ENCODE data around the gene SPATA1.
"Not testable (repeated sequence)": the region's sequence is repeated elsewhere in the genome, so short reads cannot be mapped to it uniquely, and the experiment has no call there.

SPATA1 gene

GRCh38 chr1:84509029-84509428 is 2.8 kb downstream of the SPATA1 start:
- no peak for DNase-seq

- no peak for DNase-seq
Observed at GRCh38 chr1:84510165-84510564, 4.0 kb downstream of the SPATA1 start.

- no peak for DNase-seq
Observed at GRCh38 chr1:84510668-84511067, 4.5 kb downstream of the SPATA1 start.

- DNase-seq, result no peak
Observed at GRCh38 chr1:84524590-84524989, 18.4 kb downstream of the SPATA1 start.

- DNase-seq, result no peak
Observed at GRCh38 chr1:84525779-84526178, 19.6 kb downstream of the SPATA1 start.

- no peak for DNase-seq
Observed at GRCh38 chr1:84538599-84538998, 32.4 kb downstream of the SPATA1 start.

GRCh38 chr1:84539972-84540371 is 33.8 kb downstream of the SPATA1 start:
- no peak for DNase-seq

- no peak for DNase-seq
Observed at GRCh38 chr1:84540759-84541158, 34.6 kb downstream of the SPATA1 start.

- no peak for DNase-seq
Observed at GRCh38 chr1:84541679-84542078, 35.5 kb downstream of the SPATA1 start.

- no peak for DNase-seq
Observed at GRCh38 chr1:84550826-84551225, 44.6 kb downstream of the SPATA1 start.

- no peak for DNase-seq
Observed at GRCh38 chr1:84569216-84569615, 63.0 kb downstream of the SPATA1 start.

GRCh38 chr1:84570436-84571149 is 64.4 kb downstream of the SPATA1 start:
- no peak for DNase-seq

GRCh38 chr1:84571150-84571535 is 65.0 kb downstream of the SPATA1 start:
- DNase-seq, result no peak

- no peak for DNase-seq
Observed at GRCh38 chr1:84573481-84573966, 67.3 kb downstream of the SPATA1 start.

- DNase-seq, result peak; percentile 91
Observed at GRCh38 chr1:84573967-84574842, 68.0 kb downstream of the SPATA1 start, which contains the start of gene CTBS. Gene CTBS, minus strand, starts transcription at chr1:84574440. Its CDS starts 25 bp downstream, at chr1:84574415.

- DNase-seq, result no peak
Observed at GRCh38 chr1:84574936-84575335, 68.8 kb downstream of the SPATA1 start.

GRCh38 chr1:84581648-84582047 is 75.5 kb downstream of the SPATA1 start:
- no peak for DNase-seq

GRCh38 chr1:84582802-84583587 is 76.8 kb downstream of the SPATA1 start:
- no peak for DNase-seq

GRCh38 chr1:84583648-84584047 is 77.5 kb downstream of the SPATA1 start:
- no peak for DNase-seq

- no peak for DNase-seq
Observed at GRCh38 chr1:84584126-84584525, 77.9 kb downstream of the SPATA1 start.

GRCh38 chr1:84585803-84586202 is 79.6 kb downstream of the SPATA1 start:
- no peak for DNase-seq

- DNase-seq, result no peak
Observed at GRCh38 chr1:84587099-84587498, 80.9 kb downstream of the SPATA1 start.

GRCh38 chr1:84594959-84595358 is 88.8 kb downstream of the SPATA1 start:
- DNase-seq, result not testable (repeated sequence)
